ENCODE results near the gene TXNDC5.

DNA sequence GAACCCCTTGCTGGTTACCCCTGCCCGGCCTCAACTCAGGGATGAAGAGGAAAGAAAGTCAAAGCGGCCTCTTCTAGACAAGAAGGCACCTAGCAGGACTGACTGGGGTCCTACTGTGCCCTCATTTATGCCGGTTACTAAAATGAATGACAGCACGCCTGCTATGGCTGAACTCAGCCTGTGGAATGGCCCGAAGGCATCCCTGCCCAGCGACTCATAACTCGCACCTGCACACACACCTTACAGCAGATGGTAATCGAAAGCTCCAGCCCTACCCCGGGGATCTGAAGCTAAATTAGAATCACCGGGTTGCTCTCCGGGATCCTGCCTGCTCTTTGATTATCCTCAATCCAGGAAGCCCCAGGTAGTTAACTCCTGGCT, 747 bp upstream of the TXNDC5 start:
- TF ChIP-seq FOXA1 (IDR thresholded peaks at IDR 0.05) = no peak
- TF ChIP-seq SUZ12 (IDR thresholded peaks at IDR 0.05) = no peak
- TF ChIP-seq ELF4 (IDR thresholded peaks at IDR 0.05) = no peak
- TF ChIP-seq ZNF384 (IDR thresholded peaks at IDR 0.05) = no peak
- no peak for TF ChIP-seq ARNT (IDR thresholded peaks at IDR 0.05)
- TF ChIP-seq BHLHE40 (IDR thresholded peaks at IDR 0.05; ENCODE audit: borderline replicate concordance) = no peak
